ENCODE results near the gene FAM72C. TPM values are rescaled to one million over a fixed set of nuclear protein-coding genes. Genes with fewer than 3 reads are reported as not detected.
"Not testable (repeated sequence)": the region's sequence is repeated elsewhere in the genome, so short reads cannot be mapped to it uniquely, and the experiment has no call there.

FAM72C gene
- total RNA-seq, 1 donor = 0.36 TPM

DNA sequence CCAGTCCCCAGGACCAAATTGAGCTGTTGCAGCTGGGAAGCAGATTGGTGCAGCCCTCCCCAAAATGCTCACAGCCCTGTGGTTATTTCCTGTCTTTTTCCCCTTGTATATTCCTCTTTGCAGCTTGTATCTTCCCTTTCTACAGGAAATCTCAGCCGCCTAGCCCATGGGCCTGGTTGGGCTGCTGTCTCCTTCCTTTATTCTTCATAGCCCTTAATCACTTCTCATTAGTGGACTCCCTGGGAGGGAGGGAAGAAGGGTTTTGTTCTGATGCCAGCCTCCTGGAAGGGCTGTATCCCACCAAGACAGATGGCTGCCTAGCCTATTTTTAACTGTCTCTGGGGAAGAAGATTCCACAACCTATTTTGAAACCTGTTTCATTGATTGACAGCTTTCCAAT is 32.5 kb upstream of the FAM72C start:
- not testable (repeated sequence) for DNase-seq (ENCODE audit: insufficient read length, low spot score, missing footprints); H3K4me2 ChIP-seq (ENCODE audit: insufficient read depth, low read length); H3K9me3 ChIP-seq (ENCODE audit: low read depth, low read length); H3K79me2 ChIP-seq (ENCODE audit: insufficient read depth, low read length); H3K27ac ChIP-seq (ENCODE audit: low read depth, low read length); H3K4me3 ChIP-seq (ENCODE audit: insufficient read depth, low read length); H3K4me1 ChIP-seq (ENCODE audit: insufficient read depth, low read length); H3K27me3 ChIP-seq (ENCODE audit: insufficient read depth, low read length); H2AFZ ChIP-seq (ENCODE audit: low read length); H3K36me3 ChIP-seq (ENCODE audit: insufficient read depth, low read length); H4K20me1 ChIP-seq (ENCODE audit: insufficient read depth, low read length)

- not testable (repeated sequence) for H3K4me3 ChIP-seq (ENCODE audit: insufficient read depth, low read length); H3K79me2 ChIP-seq (ENCODE audit: insufficient read depth, low read length); H4K20me1 ChIP-seq (ENCODE audit: insufficient read depth, low read length)
These were observed 31.7 kb upstream of the FAM72C start for GRCh38 chr1:144003306-144004029.

DNA sequence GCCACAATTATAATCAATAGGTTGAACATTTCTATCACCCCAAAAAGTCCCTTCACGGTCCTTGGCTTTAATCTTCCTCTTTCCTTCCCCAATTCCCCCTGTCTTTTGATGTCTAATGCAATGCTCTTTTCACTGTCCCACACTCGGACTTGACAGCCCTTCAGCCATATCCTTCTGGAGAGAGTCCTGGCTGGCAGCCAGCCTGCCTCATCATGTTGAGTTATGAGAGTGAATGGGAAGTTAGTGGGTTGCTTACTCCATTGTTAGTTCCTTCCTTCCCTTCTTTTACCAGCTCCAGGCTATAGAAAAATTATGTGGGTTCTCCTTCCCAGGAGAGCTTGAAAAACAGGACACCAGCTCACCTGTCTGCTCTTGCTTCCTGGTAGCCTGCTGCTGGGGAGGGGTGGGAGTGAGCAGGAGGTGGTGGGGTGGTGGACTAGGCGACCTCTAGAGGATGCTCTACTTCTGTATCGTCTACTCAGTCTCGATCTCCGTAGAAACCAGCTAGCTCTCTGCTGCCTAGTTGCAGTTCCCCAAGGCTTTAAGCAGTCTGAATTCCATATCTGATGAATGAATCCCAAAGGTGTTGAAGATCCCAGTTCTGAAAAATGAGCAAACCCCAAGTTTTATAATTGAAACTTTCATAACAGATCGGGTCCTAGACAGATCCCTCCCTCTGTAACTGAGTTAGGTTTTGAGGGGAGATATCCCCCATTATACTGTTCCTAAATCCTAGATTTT is 30.5 kb upstream of the FAM72C start:
- H4K20me1 ChIP-seq (ENCODE audit: insufficient read depth, low read length); H2AFZ ChIP-seq (ENCODE audit: low read length); H3K4me3 ChIP-seq (ENCODE audit: insufficient read depth, low read length); H3K9me3 ChIP-seq (ENCODE audit: low read depth, low read length); H3K27me3 ChIP-seq (ENCODE audit: insufficient read depth, low read length); H3K4me2 ChIP-seq (ENCODE audit: insufficient read depth, low read length); DNase-seq (ENCODE audit: insufficient read length, low spot score, missing footprints); H3K36me3 ChIP-seq (ENCODE audit: insufficient read depth, low read length); H3K27ac ChIP-seq (ENCODE audit: low read depth, low read length); H3K79me2 ChIP-seq (ENCODE audit: insufficient read depth, low read length); H3K4me1 ChIP-seq (ENCODE audit: insufficient read depth, low read length): not testable (repeated sequence)

More at GRCh38 chr1:144003306-144004029, 31.7 kb upstream of the FAM72C start:
- H3K27me3 ChIP-seq (ENCODE audit: insufficient read depth, low read length); H3K36me3 ChIP-seq (ENCODE audit: insufficient read depth, low read length); H3K9me3 ChIP-seq (ENCODE audit: low read depth, low read length); H3K4me2 ChIP-seq (ENCODE audit: insufficient read depth, low read length); H2AFZ ChIP-seq (ENCODE audit: low read length); H3K4me1 ChIP-seq (ENCODE audit: insufficient read depth, low read length); DNase-seq (ENCODE audit: insufficient read length, low spot score, missing footprints); H3K27ac ChIP-seq (ENCODE audit: low read depth, low read length): not testable (repeated sequence)

- DNase-seq (ENCODE audit: insufficient read length, low spot score, missing footprints); H2AFZ ChIP-seq (ENCODE audit: low read length); H4K20me1 ChIP-seq (ENCODE audit: insufficient read depth, low read length); H3K36me3 ChIP-seq (ENCODE audit: insufficient read depth, low read length); H3K27me3 ChIP-seq (ENCODE audit: insufficient read depth, low read length); H3K4me3 ChIP-seq (ENCODE audit: insufficient read depth, low read length); H3K79me2 ChIP-seq (ENCODE audit: insufficient read depth, low read length); H3K27ac ChIP-seq (ENCODE audit: low read depth, low read length); H3K9me3 ChIP-seq (ENCODE audit: low read depth, low read length); H3K4me2 ChIP-seq (ENCODE audit: insufficient read depth, low read length); H3K4me1 ChIP-seq (ENCODE audit: insufficient read depth, low read length): not testable (repeated sequence)
These were observed 29.3 kb upstream of the FAM72C start for GRCh38 chr1:144001077-144001476.

- H3K27me3 ChIP-seq (ENCODE audit: insufficient read depth, low read length); H4K20me1 ChIP-seq (ENCODE audit: insufficient read depth, low read length); H3K27ac ChIP-seq (ENCODE audit: low read depth, low read length); H3K4me2 ChIP-seq (ENCODE audit: insufficient read depth, low read length); H3K9me3 ChIP-seq (ENCODE audit: low read depth, low read length); H3K79me2 ChIP-seq (ENCODE audit: insufficient read depth, low read length); DNase-seq (ENCODE audit: insufficient read length, low spot score, missing footprints); H2AFZ ChIP-seq (ENCODE audit: low read length); H3K4me1 ChIP-seq (ENCODE audit: insufficient read depth, low read length); H3K4me3 ChIP-seq (ENCODE audit: insufficient read depth, low read length); H3K36me3 ChIP-seq (ENCODE audit: insufficient read depth, low read length): not testable (repeated sequence)
These were observed 24.2 kb upstream of the FAM72C start for GRCh38 chr1:143996020-143996419.

DNA sequence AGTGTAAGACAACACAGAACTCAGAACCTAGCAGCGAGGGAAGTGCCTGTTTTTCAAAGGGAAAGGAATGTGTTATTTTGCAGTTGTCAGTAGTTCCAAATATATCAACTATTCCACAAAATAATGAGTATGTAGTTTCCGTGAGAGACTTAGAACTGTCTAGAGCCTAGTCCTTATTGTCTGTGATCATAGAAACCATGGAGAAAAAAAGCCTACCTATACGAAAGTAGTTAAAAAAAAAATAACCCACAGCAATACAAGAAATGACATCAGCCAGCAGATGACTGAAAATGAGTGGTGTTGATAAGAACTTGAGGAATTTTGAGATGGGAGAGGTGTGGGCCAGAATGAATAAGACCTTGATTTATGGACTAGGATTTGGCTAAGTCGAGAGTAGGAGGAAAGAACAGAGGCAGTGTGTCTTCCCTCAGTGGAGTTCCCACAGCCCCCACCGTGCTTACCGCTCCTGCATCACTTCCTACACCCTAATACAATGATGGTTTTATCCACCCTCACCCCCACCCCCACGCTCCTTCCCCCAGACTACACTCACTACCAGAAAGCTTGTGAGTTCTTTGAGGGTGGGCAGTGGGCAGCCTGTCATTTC is 21.6 kb upstream of the FAM72C start:
- H3K27me3 ChIP-seq (ENCODE audit: insufficient read depth, low read length); H3K4me3 ChIP-seq (ENCODE audit: insufficient read depth, low read length); H3K36me3 ChIP-seq (ENCODE audit: insufficient read depth, low read length); H4K20me1 ChIP-seq (ENCODE audit: insufficient read depth, low read length); H3K27ac ChIP-seq (ENCODE audit: low read depth, low read length); H3K9me3 ChIP-seq (ENCODE audit: low read depth, low read length); H3K4me2 ChIP-seq (ENCODE audit: insufficient read depth, low read length); H3K79me2 ChIP-seq (ENCODE audit: insufficient read depth, low read length); H2AFZ ChIP-seq (ENCODE audit: low read length); DNase-seq (ENCODE audit: insufficient read length, low spot score, missing footprints); H3K4me1 ChIP-seq (ENCODE audit: insufficient read depth, low read length): not testable (repeated sequence)

DNA sequence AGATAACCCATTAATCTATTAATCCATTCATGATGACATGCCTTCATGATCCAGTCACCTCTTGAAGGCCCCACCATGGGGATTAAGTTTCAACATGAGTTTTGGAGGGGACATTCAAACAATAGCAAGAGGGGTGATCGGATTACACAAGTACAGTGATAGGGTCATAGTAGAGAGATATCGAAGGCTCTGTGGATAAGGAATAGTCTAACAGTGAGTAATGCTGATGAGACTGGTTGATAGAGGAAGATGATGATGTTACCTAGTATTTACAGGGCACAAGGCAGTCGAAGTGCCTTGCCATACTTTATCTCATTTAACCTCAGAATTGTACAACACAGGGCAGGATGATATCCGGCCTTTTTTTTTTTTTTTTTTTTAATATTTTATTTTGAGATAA is 18.9 kb upstream of the FAM72C start:
- H3K36me3 ChIP-seq (ENCODE audit: insufficient read depth, low read length); H3K4me1 ChIP-seq (ENCODE audit: insufficient read depth, low read length); H2AFZ ChIP-seq (ENCODE audit: low read length); H3K27ac ChIP-seq (ENCODE audit: low read depth, low read length); H3K4me2 ChIP-seq (ENCODE audit: insufficient read depth, low read length); H3K9me3 ChIP-seq (ENCODE audit: low read depth, low read length); H3K79me2 ChIP-seq (ENCODE audit: insufficient read depth, low read length); H4K20me1 ChIP-seq (ENCODE audit: insufficient read depth, low read length); H3K27me3 ChIP-seq (ENCODE audit: insufficient read depth, low read length); DNase-seq (ENCODE audit: insufficient read length, low spot score, missing footprints); H3K4me3 ChIP-seq (ENCODE audit: insufficient read depth, low read length): not testable (repeated sequence)

- DNase-seq (ENCODE audit: insufficient read length, low spot score, missing footprints); H4K20me1 ChIP-seq (ENCODE audit: insufficient read depth, low read length); H2AFZ ChIP-seq (ENCODE audit: low read length); H3K4me2 ChIP-seq (ENCODE audit: insufficient read depth, low read length); H3K4me3 ChIP-seq (ENCODE audit: insufficient read depth, low read length); H3K9me3 ChIP-seq (ENCODE audit: low read depth, low read length); H3K27me3 ChIP-seq (ENCODE audit: insufficient read depth, low read length); H3K36me3 ChIP-seq (ENCODE audit: insufficient read depth, low read length); H3K4me1 ChIP-seq (ENCODE audit: insufficient read depth, low read length); H3K79me2 ChIP-seq (ENCODE audit: insufficient read depth, low read length); H3K27ac ChIP-seq (ENCODE audit: low read depth, low read length): not testable (repeated sequence)
These were observed 17.9 kb upstream of the FAM72C start for GRCh38 chr1:143989719-143990118.

- not testable (repeated sequence) for H2AFZ ChIP-seq (ENCODE audit: low read length); H3K27me3 ChIP-seq (ENCODE audit: insufficient read depth, low read length); H3K4me2 ChIP-seq (ENCODE audit: insufficient read depth, low read length); H4K20me1 ChIP-seq (ENCODE audit: insufficient read depth, low read length); H3K27ac ChIP-seq (ENCODE audit: low read depth, low read length); H3K9me3 ChIP-seq (ENCODE audit: low read depth, low read length); H3K79me2 ChIP-seq (ENCODE audit: insufficient read depth, low read length); H3K4me1 ChIP-seq (ENCODE audit: insufficient read depth, low read length); DNase-seq (ENCODE audit: insufficient read length, low spot score, missing footprints); H3K4me3 ChIP-seq (ENCODE audit: insufficient read depth, low read length); H3K36me3 ChIP-seq (ENCODE audit: insufficient read depth, low read length)
These were observed 17.6 kb upstream of the FAM72C start for GRCh38 chr1:143989427-143989712.

Measured in osteoblast (primary cell).